ENCODE results near the gene MAP3K21.

Gene MAP3K21

GRCh38 chr1:233326811-233327650 lies 493 bp upstream of the MAP3K21 start:
- no peak for DNase-seq

- no peak for DNase-seq
Observed at GRCh38 chr1:233328142-233328921, 808 bp downstream of the MAP3K21 start.

- DNase-seq: no peak
Observed at GRCh38 chr1:233331676-233332519, 4.4 kb downstream of the MAP3K21 start.

- DNase-seq: no peak
Observed at GRCh38 chr1:233333086-233333485, 5.6 kb downstream of the MAP3K21 start.

- DNase-seq: no peak
Observed at GRCh38 chr1:233334092-233334491, 6.6 kb downstream of the MAP3K21 start.

- no peak for DNase-seq
Observed at GRCh38 chr1:233336554-233337456, 9.3 kb downstream of the MAP3K21 start.

GRCh38 chr1:233337505-233337904 lies 10.0 kb downstream of the MAP3K21 start:
- DNase-seq: no peak

- no peak for DNase-seq
Observed at GRCh38 chr1:233338102-233338501, 10.6 kb downstream of the MAP3K21 start.

GRCh38 chr1:233340031-233340555 lies 12.6 kb downstream of the MAP3K21 start:
- DNase-seq: no peak

- no peak for DNase-seq
Observed at GRCh38 chr1:233340966-233341516, 13.5 kb downstream of the MAP3K21 start.

- DNase-seq: no peak
Observed at GRCh38 chr1:233342086-233342485, 14.6 kb downstream of the MAP3K21 start.

GRCh38 chr1:233343262-233343661 lies 15.7 kb downstream of the MAP3K21 start:
- no peak for DNase-seq

GRCh38 chr1:233347338-233347737 lies 19.8 kb downstream of the MAP3K21 start:
- no peak for DNase-seq

GRCh38 chr1:233349137-233349536 lies 21.6 kb downstream of the MAP3K21 start:
- DNase-seq: no peak

- DNase-seq: no peak
Observed at GRCh38 chr1:233354983-233355382, 27.5 kb downstream of the MAP3K21 start.

- DNase-seq: no peak
Observed at GRCh38 chr1:233355841-233356704, 28.5 kb downstream of the MAP3K21 start.

- DNase-seq: no peak
Observed at GRCh38 chr1:233356705-233356987, 29.1 kb downstream of the MAP3K21 start.

- no peak for DNase-seq
Observed at GRCh38 chr1:233357595-233358397, 30.3 kb downstream of the MAP3K21 start.

- DNase-seq: no peak
Observed at GRCh38 chr1:233359431-233359830, 31.9 kb downstream of the MAP3K21 start.

GRCh38 chr1:233359905-233360304 lies 32.4 kb downstream of the MAP3K21 start:
- no peak for DNase-seq

Measured in NK-92 treated with Interleukin-12 subunit alpha and Interleukin-12 subunit beta, amount 100 ng/mL, for 24 hours (cell line).